ENCODE measurements around the gene MPPE1. TPM values are rescaled to one million over a fixed set of nuclear protein-coding genes. Genes with fewer than 3 reads are reported as not detected.

The MPPE1 gene
- total and polyA plus RNA-seq, 2 donors = 25.4 to 31.7 TPM

DNA sequence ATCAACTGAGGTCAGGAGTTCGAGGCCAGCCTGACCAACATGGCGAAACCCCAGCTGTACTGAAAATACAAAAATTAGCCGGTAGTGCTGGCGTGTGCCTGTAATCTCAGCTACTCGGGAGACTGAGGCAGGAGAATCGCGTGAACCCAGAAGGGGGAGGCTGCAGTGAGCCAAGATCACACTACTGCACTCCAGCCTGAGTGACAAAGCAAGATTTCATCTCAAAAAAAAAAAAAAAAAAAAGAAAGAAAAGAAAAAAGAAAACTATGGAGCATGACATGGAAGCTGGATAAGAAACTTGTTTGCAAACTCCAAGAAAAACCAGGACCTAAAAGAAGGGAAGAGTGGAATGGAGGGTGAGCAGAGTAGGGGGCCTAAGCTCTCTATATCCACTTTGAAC, 58.8 kb downstream of the MPPE1 start:
- no peak overlapping the region for H3K4me3 ChIP-seq (ENCODE audit: low read depth, low read length)
- no peaks in the 10 kb centered on the region for H3K36me3 ChIP-seq (ENCODE audit: insufficient read depth)
- WGBS = 91% methylated on average over 7 of the region's 7 CpGs
- no peaks in the 10 kb centered on the region for H3K4me1 ChIP-seq (ENCODE audit: insufficient read depth)
- no peak for DNase-seq (ENCODE audit: extremely low spot score)
- H3K27ac ChIP-seq (ENCODE audit: low read depth) = no peak overlapping the region

DNA sequence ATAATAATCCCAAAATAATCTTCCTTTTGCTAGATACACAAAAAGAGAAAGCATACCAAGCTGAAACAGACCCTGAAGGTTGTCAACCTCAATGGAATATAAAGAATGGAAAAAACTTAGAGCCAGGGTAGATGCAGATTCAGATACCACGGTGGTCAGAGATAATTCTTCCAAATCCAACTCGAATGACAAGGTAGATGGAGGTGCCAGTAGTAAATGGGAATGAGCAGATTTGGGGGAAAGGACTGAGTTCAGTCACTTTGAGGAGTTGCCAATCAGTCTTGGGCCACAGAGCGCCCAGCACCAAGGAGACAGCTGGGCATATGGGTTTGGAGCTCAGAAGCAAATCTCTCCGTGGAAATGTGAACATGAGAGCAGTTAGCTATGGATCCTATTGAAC, 60.3 kb downstream of the MPPE1 start:
- DNase-seq (ENCODE audit: extremely low spot score) = no peak
- H3K27ac ChIP-seq (ENCODE audit: low read depth) = no peak overlapping the region
- no peaks in the 10 kb centered on the region for H3K4me1 ChIP-seq (ENCODE audit: insufficient read depth)
- no peaks in the 10 kb centered on the region for H3K36me3 ChIP-seq (ENCODE audit: insufficient read depth)
- WGBS = 84% methylated on average over 4 of the region's 4 CpGs
- no peak overlapping the region for H3K4me3 ChIP-seq (ENCODE audit: low read depth, low read length)

DNA sequence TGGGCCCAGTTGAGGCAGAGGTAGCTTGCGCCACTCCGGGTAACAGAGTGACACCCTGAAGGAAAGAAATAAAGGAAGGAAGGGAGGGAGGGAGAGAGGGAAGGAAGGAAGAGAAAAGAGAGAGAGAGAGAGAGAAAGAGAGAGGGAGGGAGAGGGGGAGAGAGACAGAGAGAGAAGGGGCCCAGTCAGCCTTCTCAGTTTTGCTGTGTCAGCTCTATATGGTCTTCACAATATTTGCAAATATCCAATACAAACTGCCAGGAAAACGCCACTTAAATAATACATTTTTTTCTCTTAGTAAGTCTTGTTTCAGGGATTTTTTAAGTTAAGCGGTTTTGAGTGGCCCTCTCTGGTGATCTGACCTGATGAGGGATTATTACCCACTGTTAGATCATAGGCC, 62.5 kb downstream of the MPPE1 start:
- no peak for DNase-seq (ENCODE audit: extremely low spot score)
- H3K4me1 ChIP-seq (ENCODE audit: insufficient read depth) = no peaks in the 10 kb centered on the region
- no peak overlapping the region for H3K27ac ChIP-seq (ENCODE audit: low read depth)
- WGBS = 92% methylated on average over 4 of the region's 4 CpGs
- no peak overlapping the region for H3K4me3 ChIP-seq (ENCODE audit: low read depth, low read length)
- H3K36me3 ChIP-seq (ENCODE audit: insufficient read depth) = no peaks in the 10 kb centered on the region

DNA sequence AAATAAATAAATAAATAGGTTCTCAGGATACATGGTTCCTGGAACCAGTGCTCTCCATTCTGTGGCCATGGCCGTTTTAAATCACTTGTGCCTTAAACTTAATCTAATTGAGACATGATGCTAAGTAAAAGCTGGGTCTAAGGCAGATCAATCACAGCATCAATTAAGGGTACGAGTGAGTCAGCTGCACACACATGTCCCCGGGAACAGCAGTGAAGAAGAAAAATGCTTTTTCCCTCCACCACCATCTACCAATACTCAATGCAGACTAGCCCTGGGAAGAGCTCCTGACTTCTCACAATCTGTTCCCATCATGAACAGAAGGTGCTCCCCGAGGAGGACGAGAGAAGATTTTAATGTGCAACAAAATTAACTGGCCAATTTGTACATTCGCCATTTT, 63.7 kb downstream of the MPPE1 start:
- no peak overlapping the region for H3K27ac ChIP-seq (ENCODE audit: low read depth)
- H3K4me1 ChIP-seq (ENCODE audit: insufficient read depth) = no peaks in the 10 kb centered on the region
- 91% methylated on average over 6 of the region's 6 CpGs for WGBS
- DNase-seq (ENCODE audit: extremely low spot score) = no peak
- H3K36me3 ChIP-seq (ENCODE audit: insufficient read depth) = no peaks in the 10 kb centered on the region
- no peak overlapping the region for H3K4me3 ChIP-seq (ENCODE audit: low read depth, low read length)

DNA sequence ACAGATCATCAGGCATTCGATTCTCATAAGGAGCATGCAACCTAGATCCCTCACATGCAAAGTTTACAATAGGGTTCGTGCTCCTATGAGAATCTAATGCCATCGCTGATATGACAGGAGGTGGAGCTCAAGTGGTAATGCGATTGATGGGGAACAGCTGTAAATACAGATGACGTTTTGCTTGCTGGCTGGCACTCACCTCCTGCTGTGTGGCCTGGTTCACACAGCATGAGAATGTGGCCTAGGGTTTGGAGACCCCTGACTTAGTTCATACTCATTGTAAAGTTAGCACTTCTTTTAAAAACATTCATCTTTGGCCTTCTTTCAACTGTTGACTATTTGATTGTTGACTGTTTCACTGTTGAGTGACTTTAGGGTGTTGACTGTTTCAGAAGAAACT, 65.6 kb downstream of the MPPE1 start:
- no peak overlapping the region for H3K4me3 ChIP-seq (ENCODE audit: low read depth, low read length)
- no peak overlapping the region for H3K27ac ChIP-seq (ENCODE audit: low read depth)
- H3K4me1 ChIP-seq (ENCODE audit: insufficient read depth) = no peaks in the 10 kb centered on the region
- H3K36me3 ChIP-seq (ENCODE audit: insufficient read depth) = no peaks in the 10 kb centered on the region
- no peak for DNase-seq (ENCODE audit: extremely low spot score)
- WGBS = 76% methylated on average over 5 of the region's 5 CpGs

DNA sequence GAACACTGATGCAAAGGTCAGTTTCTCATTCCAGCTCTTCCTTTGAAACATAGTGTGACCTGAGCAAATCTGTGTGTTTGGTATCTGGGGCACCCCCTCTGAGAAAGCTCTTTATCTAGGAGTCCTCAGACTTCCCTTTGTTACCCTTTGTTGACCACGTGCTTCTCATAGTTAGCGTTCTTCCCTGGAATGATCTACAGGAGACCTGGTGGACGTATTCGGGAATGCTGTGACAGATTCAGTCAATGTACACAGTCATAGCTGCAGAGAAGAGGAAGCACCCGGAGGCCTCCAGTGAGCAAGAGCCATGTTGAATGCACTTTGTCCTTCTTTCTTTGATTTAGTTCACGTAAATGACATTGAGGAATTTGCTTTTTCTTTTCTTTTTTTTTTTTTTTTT, 67.6 kb downstream of the MPPE1 start:
- Histone ChIP-seq H3K4me3 (ENCODE audit: low read depth, low read length) (no peak overlapping the region), H3K36me3 (ENCODE audit: insufficient read depth) (no peaks in the 10 kb centered on the region), H3K4me1 (ENCODE audit: insufficient read depth) (no peaks in the 10 kb centered on the region), H3K27ac (ENCODE audit: low read depth) (no peak overlapping the region)
- DNase-seq (ENCODE audit: extremely low spot score) = no peak
- 50% methylated on average over 6 of the region's 6 CpGs for WGBS

DNA sequence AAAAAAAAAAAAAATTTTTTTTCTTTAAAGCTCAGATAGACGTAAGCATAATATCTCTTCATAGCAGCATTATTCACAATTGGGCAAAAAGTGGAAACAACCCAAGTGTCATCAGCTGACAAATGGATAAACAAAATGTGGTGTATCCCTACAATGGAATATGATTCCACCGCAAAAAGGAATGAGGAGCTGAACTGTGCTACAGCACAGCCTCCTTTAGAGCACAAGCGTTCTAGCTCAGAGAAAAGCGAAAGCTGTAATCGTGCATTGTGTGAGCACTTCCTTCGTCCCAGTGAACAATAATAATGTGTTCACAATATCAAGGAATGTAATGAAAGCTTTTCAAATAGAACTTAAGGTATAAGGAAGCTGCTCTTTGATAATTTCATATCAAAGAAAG, 68.6 kb downstream of the MPPE1 start:
- DNase-seq (ENCODE audit: extremely low spot score) = no peak
- WGBS = 83% methylated on average over 6 of the region's 6 CpGs
- Histone ChIP-seq H3K27ac (ENCODE audit: low read depth) (no peak overlapping the region), H3K36me3 (ENCODE audit: insufficient read depth) (no peaks in the 10 kb centered on the region), H3K4me1 (ENCODE audit: insufficient read depth) (no peaks in the 10 kb centered on the region), H3K4me3 (ENCODE audit: low read depth, low read length) (no peak overlapping the region)

DNA sequence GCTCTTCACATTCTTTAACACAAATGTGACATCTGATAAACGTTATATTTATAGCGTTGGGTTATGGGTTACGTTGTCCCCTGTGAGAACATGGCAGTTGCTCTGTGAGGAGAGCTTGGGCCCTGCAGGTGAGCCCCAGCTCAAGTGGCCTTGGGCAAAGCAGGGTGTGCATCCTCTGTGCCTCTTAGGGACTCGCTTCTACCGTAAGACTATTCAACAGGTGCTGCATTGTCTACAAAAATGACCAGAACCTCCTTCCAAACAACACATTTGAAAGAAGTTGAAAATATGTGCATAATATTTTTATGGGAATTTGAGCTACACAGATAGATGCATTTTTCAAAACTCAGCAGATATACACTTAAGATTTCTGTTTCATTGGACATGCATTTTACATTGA, 73.3 kb downstream of the MPPE1 start:
- H3K27ac ChIP-seq (ENCODE audit: low read depth) = no peak overlapping the region
- WGBS = 76% methylated on average over 5 of the region's 5 CpGs
- no peak for DNase-seq (ENCODE audit: extremely low spot score)
- H3K36me3 ChIP-seq (ENCODE audit: insufficient read depth) = no peaks in the 10 kb centered on the region
- no peaks in the 10 kb centered on the region for H3K4me1 ChIP-seq (ENCODE audit: insufficient read depth)
- no peak overlapping the region for H3K4me3 ChIP-seq (ENCODE audit: low read depth, low read length)

Other genes with a start within 250 kb of the MPPE1 start
- 6.1 TPM for gene GNAL, start 219.1 kb downstream of the MPPE1 start, total RNA-seq
- gene GNAL, start 219.1 kb downstream of the MPPE1 start, polyA plus RNA-seq = 19.7 TPM
- gene CHMP1B, start 56.9 kb downstream of the MPPE1 start, total RNA-seq = 39.1 TPM
- gene CHMP1B, start 56.9 kb downstream of the MPPE1 start, polyA plus RNA-seq = 46.0 TPM
- 38.2 TPM for gene IMPA2, start 73.2 kb upstream of the MPPE1 start, total RNA-seq
- 111 TPM for gene IMPA2, start 73.2 kb upstream of the MPPE1 start, polyA plus RNA-seq
- gene ANKRD62, start 185.5 kb upstream of the MPPE1 start, total RNA-seq = 0.11 TPM
- gene ANKRD62, start 185.5 kb upstream of the MPPE1 start, polyA plus RNA-seq = not detected